ENCODE results near the gene ICAM1. TPM values are rescaled to one million over a fixed set of nuclear protein-coding genes. Genes with fewer than 3 reads are reported as not detected.
"Not testable (repeated sequence)": the region's sequence is repeated elsewhere in the genome, so short reads cannot be mapped to it uniquely, and the experiment has no call there.

The ICAM1 gene
- total and polyA plus RNA-seq, 7 donors, result 5.4 to 33.1 (median 14.1) TPM

- DNase-seq, result no peak
- TF ChIP-seq CTCF (IDR thresholded peaks at IDR 0.05) (no peak), EP300 (IDR thresholded peaks at IDR 0.05) (no peak), POLR2AphosphoS5 (IDR thresholded peaks at IDR 0.05) (no peak), POLR2A (IDR thresholded peaks at IDR 0.05) (no peak)
- intact Hi-C loops (cut with DNase I), result no loop called here
- Histone ChIP-seq H3K4me3 (no peak overlapping the region), H3K4me1 (peaks cover 2 to 22% (median 16%) of the 10 kb centered on the region in 4 donors), H3K9me3 (no peaks in the 10 kb centered on the region), H3K27me3 (no peaks in the 10 kb centered on the region), H3K27ac (no peak overlapping the region), H3K36me3 (no peaks in the 10 kb centered on the region)
- 74 to 83% methylated on average over 4 of the region's 4 CpGs for WGBS, 2 donors
Observed at GRCh38 chr19:10233946-10234345, 37.0 kb upstream of the ICAM1 start.

- no peaks in the 10 kb centered on the region for H3K36me3 ChIP-seq
- H3K27me3 ChIP-seq, result no peaks in the 10 kb centered on the region
- WGBS, 2 donors, result 45 to 66% methylated on average over 4 of the region's 4 CpGs
- peak overlapping the region in 2 of 4 donors; percentile 71 for H3K27ac ChIP-seq
- intact Hi-C loops (cut with DNase I), result no loop called here
- no peak overlapping the region for H3K4me3 ChIP-seq
- H3K9me3 ChIP-seq, result no peaks in the 10 kb centered on the region
- TF ChIP-seq CTCF (IDR thresholded peaks at IDR 0.05) (no peak), POLR2AphosphoS5 (IDR thresholded peaks at IDR 0.05) (no peak), POLR2A (IDR thresholded peaks at IDR 0.05) (no peak), EP300 (IDR thresholded peaks at IDR 0.05) (no peak)
- DNase-seq, result no peak
- peaks cover 2 to 15% (median 9%) of the 10 kb centered on the region in 4 donors for H3K4me1 ChIP-seq
Observed at GRCh38 chr19:10235003-10235402, 35.9 kb upstream of the ICAM1 start.

GRCh38 chr19:10235409-10235808, 35.5 kb upstream of the ICAM1 start:
- WGBS, 2 donors, result 92 to 93% methylated on average over 7 of the region's 7 CpGs
- H3K9me3 ChIP-seq; H3K4me3 ChIP-seq; H3K27me3 ChIP-seq; DNase-seq; H3K36me3 ChIP-seq; intact Hi-C loops (cut with DNase I): not testable (repeated sequence)
- Histone ChIP-seq H3K4me1 (peaks cover 0 to 10% (median 5%) of the 10 kb centered on the region in 4 donors), H3K27ac (peak overlapping the region; percentile 29 to 71 (median 61))

- TF ChIP-seq EP300 (IDR thresholded peaks at IDR 0.05) (no peak), POLR2A (IDR thresholded peaks at IDR 0.05) (no peak), CTCF (IDR thresholded peaks at IDR 0.05) (no peak), POLR2AphosphoS5 (IDR thresholded peaks at IDR 0.05) (no peak)
- Histone ChIP-seq H3K27me3 (no peaks in the 10 kb centered on the region), H3K36me3 (no peaks in the 10 kb centered on the region), H3K4me1 (peaks cover 0 to 4% (median 0%) of the 10 kb centered on the region in 4 donors), H3K4me3 (no peak overlapping the region), H3K9me3 (no peaks in the 10 kb centered on the region), H3K27ac (peak overlapping the region; percentile 25 to 71 (median 66))
- DNase-seq, result no peak
- 86% methylated on average over 6 of the region's 6 CpGs for WGBS, 2 donors
- intact Hi-C loops (cut with DNase I), result no loop called here
Observed at GRCh38 chr19:10237702-10238101, 33.2 kb upstream of the ICAM1 start.

GRCh38 chr19:10238172-10238783, 32.6 kb upstream of the ICAM1 start:
- no peaks in the 10 kb centered on the region for H3K27me3 ChIP-seq
- DNase-seq, result peak; percentile 92
- H3K9me3 ChIP-seq, result no peaks in the 10 kb centered on the region
- H3K36me3 ChIP-seq, result no peaks in the 10 kb centered on the region
- intact Hi-C loops (cut with DNase I), result no loop called here
- no peak overlapping the region for H3K4me3 ChIP-seq
- H3K4me1 ChIP-seq, result peaks cover 0 to 4% (median 0%) of the 10 kb centered on the region in 4 donors
- TF ChIP-seq EP300 (IDR thresholded peaks at IDR 0.05), result no peak
- peak in 2 of 4 donors; percentile 57 to 71 for TF ChIP-seq POLR2AphosphoS5 (IDR thresholded peaks at IDR 0.05)
- TF ChIP-seq CTCF (IDR thresholded peaks at IDR 0.05), result no peak
- TF ChIP-seq POLR2A (IDR thresholded peaks at IDR 0.05), result no peak
- 17 to 48% methylated on average over 12 of the region's 12 CpGs for WGBS, 2 donors
- peak overlapping the region; percentile 25 to 71 (median 66) for H3K27ac ChIP-seq

GRCh38 chr19:10241826-10242449, 29.0 kb upstream of the ICAM1 start:
- intact Hi-C loops (cut with DNase I); H3K4me1 ChIP-seq; H3K36me3 ChIP-seq; H3K27me3 ChIP-seq; DNase-seq; H3K4me3 ChIP-seq; H3K27ac ChIP-seq; H3K9me3 ChIP-seq: not testable (repeated sequence)
- 92% methylated on average over 11 of the region's 11 CpGs for WGBS, 2 donors
